HepG2 (cell line): ENCODE measurements around the gene ASPRV1. TPM values are rescaled to one million over a fixed set of nuclear protein-coding genes. Genes with fewer than 3 reads are reported as not detected.

ENCODE experiments used
- BCL6 ChIP-seq: IDR thresholded peaks from 2 replicates; pipeline ENCODE4 v1.6.1; 2016; ENCODE audit warnings: missing genetic modification reagents, missing compliant biosample characterization
- CAMTA2 ChIP-seq: sonication (generic); formaldehyde crosslinking; IDR thresholded peaks from 2 replicates; pipeline ENCODE4 v1.4.0; 2020; ENCODE audit warnings: mild to moderate bottlenecking, missing genetic modification reagents, borderline replicate concordance
- CC2D1A ChIP-seq: sonication (generic); formaldehyde crosslinking; IDR thresholded peaks from 2 replicates; pipeline ENCODE4 v1.8.1; 2023; ENCODE audit warnings: mild to moderate bottlenecking, missing genetic modification reagents
- NFE2L1 ChIP-seq: sonication (generic); formaldehyde crosslinking; IDR thresholded peaks from 2 replicates; pipeline ENCODE4 v1.4.0; 2020; ENCODE audit warnings: missing genetic modification reagents, mild to moderate bottlenecking, borderline replicate concordance
- PAWR ChIP-seq: sonication (generic); formaldehyde crosslinking; IDR thresholded peaks from 2 replicates; pipeline ENCODE4 v1.4.0; 2020; ENCODE audit warnings: missing genetic modification reagents, mild to moderate bottlenecking, borderline replicate concordance
- RERE ChIP-seq: IDR thresholded peaks from 2 replicates; pipeline ENCODE4 v1.6.1; 2016; ENCODE audit warnings: low read depth, missing genetic modification reagents, missing compliant biosample characterization
- REST ChIP-seq, 2 experiments: IDR thresholded peaks; 2 replicates each; pipeline ENCODE4 v1.6.1; 2011 to 2012; ENCODE audit warnings: low read length in 2 of 2, borderline replicate concordance in 1 of 2, low read depth in 1 of 2, mild to moderate bottlenecking in 1 of 2, moderate library complexity in 1 of 2
- THAP9 ChIP-seq: sonication (generic); formaldehyde crosslinking; IDR thresholded peaks from 2 replicates; pipeline ENCODE4; 2020; ENCODE audit warnings: missing genetic modification reagents, mild to moderate bottlenecking, borderline replicate concordance
- YEATS4 ChIP-seq: sonication (generic); formaldehyde crosslinking; IDR thresholded peaks from 2 replicates; pipeline ENCODE4 v1.4.0; 2020; ENCODE audit warnings: missing genetic modification reagents, borderline replicate concordance
- ZNF275 ChIP-seq: sonication (generic); formaldehyde crosslinking; IDR thresholded peaks from 2 replicates; pipeline ENCODE4 v1.8.0; 2022; ENCODE audit warnings: missing genetic modification reagents, mild to moderate bottlenecking, inconsistent platforms, borderline replicate concordance
- ZNF83 ChIP-seq: sonication (generic); formaldehyde crosslinking; IDR thresholded peaks from 2 replicates; pipeline ENCODE4 v1.4.0; 2020; ENCODE audit warnings: missing genetic modification reagents, mild to moderate bottlenecking, borderline replicate concordance
- polyA plus RNA-seq, 8 experiments: library from polyadenylated mRNA; depleted of rRNA in 3 of 8; stranded (reverse) in 7 of 8; unstranded in 1 of 8; fragments of >200 nt; fragmentation: Illumina TruSeq in 4 of 8; extraction: Trizol in 4 of 8; gene quantifications; 2 replicates each; pipeline versions ENCODE4 v1.2.1 to v1.2.3, GENCODE V29; 2011 to 2016; ENCODE audit warnings: low read depth in 4 of 8, missing spikeins in 1 of 8, mixed read lengths in 1 of 8; ENCODE audit not compliant: insufficient read depth in 1 of 8
- total RNA-seq, 5 experiments: library from RNA; depleted of rRNA; stranded (reverse); fragments of >200 nt; fragmentation: Illumina TruSeq; extraction: Trizol; gene quantifications; 2 replicates each; pipeline ENCODE4 v1.2.3, GENCODE V29; 2016; ENCODE audit warnings: low read depth in 1 of 5

ASPRV1 gene
- total and polyA plus RNA-seq, 2 of the 13 experiments (the other 11 are each of a cell fraction or from before 2014, with no cell fraction given), result 0.40 to 0.48 TPM

- TF ChIP-seq PAWR (CRISPR knock-in tag) (0 out of 2 replicates have a peak, but pooled peaks have one; percentile 91), REST (IDR thresholded peaks at IDR 0.05; ENCODE audit: borderline replicate concordance in 1 of 2, low read depth in 1 of 2, low read length in 2 of 2) (peak in 1 of 2 experiments; percentile 61; a peak in 1 of 4 replicates), BCL6 (CRISPR knock-in tag) (peak; percentile 76), ZNF275 (CRISPR knock-in tag) (peak; percentile 11; the same call in 1 of the 2 replicates), ZNF83 (CRISPR knock-in tag) (no peak), NFE2L1 (CRISPR knock-in tag) (peak; percentile 89; the same call in 1 of the 2 replicates), RERE (CRISPR knock-in tag) (no peak; the same call in 1 of the 2 replicates), YEATS4 (CRISPR knock-in tag) (peak; percentile 99), CC2D1A (CRISPR knock-in tag) (peak; percentile 71; the same call in 1 of the 2 replicates), THAP9 (CRISPR knock-in tag) (peak; percentile 87), CAMTA2 (CRISPR knock-in tag) (no peak)
Measured at GRCh38 chr2:69914164-69914949, 47.1 kb downstream of the ASPRV1 start (continued).
